Stimulated activated CD8-positive, alpha-beta memory T cell treated with anti-CD3 and anti-CD28 coated beads, Interleukin-15, amount 100 ng/mL, for 4 hours (primary cell): ENCODE results near the gene KAZN.

Source experiments
- DNase-seq, 2 donors: peaks; one replicate each; pipeline ENCODE4 v3.0.0-alpha.2; 2020; ENCODE audit warnings: low read depth in 2 of 2

The KAZN gene

GRCh38 chr1:15007368-15007767 lies 408.9 kb downstream of the KAZN start:
- DNase-seq: no peak

GRCh38 chr1:15007842-15008241 lies 409.4 kb downstream of the KAZN start:
- no peak for DNase-seq

GRCh38 chr1:15008783-15009729 lies 410.6 kb downstream of the KAZN start:
- no peak for DNase-seq

- DNase-seq: no peak
Measured at GRCh38 chr1:15011160-15011559, 412.7 kb downstream of the KAZN start.

GRCh38 chr1:15011661-15012060 lies 413.2 kb downstream of the KAZN start:
- DNase-seq: no peak

GRCh38 chr1:15012822-15013221 lies 414.3 kb downstream of the KAZN start:
- no peak for DNase-seq

- no peak for DNase-seq
Measured at GRCh38 chr1:15013767-15014166, 415.3 kb downstream of the KAZN start.

- DNase-seq: no peak
Measured at GRCh38 chr1:15014516-15014915, 416.0 kb downstream of the KAZN start.

- no peak for DNase-seq
Measured at GRCh38 chr1:15016001-15016400, 417.5 kb downstream of the KAZN start.

GRCh38 chr1:15016526-15016925 lies 418.0 kb downstream of the KAZN start:
- DNase-seq: no peak

- DNase-seq: no peak
Measured at GRCh38 chr1:15017120-15017519, 418.6 kb downstream of the KAZN start.

- no peak for DNase-seq
Measured at GRCh38 chr1:15018767-15019166, 420.3 kb downstream of the KAZN start.

- DNase-seq: no peak
Measured at GRCh38 chr1:15020943-15021745, 422.7 kb downstream of the KAZN start.

- DNase-seq: no peak
Measured at GRCh38 chr1:15022048-15022447, 423.6 kb downstream of the KAZN start.

GRCh38 chr1:15023205-15023604 lies 424.7 kb downstream of the KAZN start:
- no peak for DNase-seq

GRCh38 chr1:15023976-15024375 lies 425.5 kb downstream of the KAZN start:
- no peak for DNase-seq

- DNase-seq: no peak
Measured at GRCh38 chr1:15026117-15026489, 427.6 kb downstream of the KAZN start.

GRCh38 chr1:15027515-15027986 lies 429.1 kb downstream of the KAZN start:
- DNase-seq: no peak

- no peak for DNase-seq
Measured at GRCh38 chr1:15028102-15028501, 429.6 kb downstream of the KAZN start.

GRCh38 chr1:15028616-15029015 lies 430.1 kb downstream of the KAZN start:
- DNase-seq: no peak

- no peak for DNase-seq
Measured at GRCh38 chr1:15029036-15029435, 430.6 kb downstream of the KAZN start.

GRCh38 chr1:15029786-15030185 lies 431.3 kb downstream of the KAZN start:
- DNase-seq: no peak
